ENCODE measurements around the gene NGF.

The NGF gene

GRCh38 chr1:115283681-115284146 is 54.3 kb downstream of the NGF start:
- H3K4me3 ChIP-seq (ENCODE audit: low read depth, low read length): no peak overlapping the region

DNA sequence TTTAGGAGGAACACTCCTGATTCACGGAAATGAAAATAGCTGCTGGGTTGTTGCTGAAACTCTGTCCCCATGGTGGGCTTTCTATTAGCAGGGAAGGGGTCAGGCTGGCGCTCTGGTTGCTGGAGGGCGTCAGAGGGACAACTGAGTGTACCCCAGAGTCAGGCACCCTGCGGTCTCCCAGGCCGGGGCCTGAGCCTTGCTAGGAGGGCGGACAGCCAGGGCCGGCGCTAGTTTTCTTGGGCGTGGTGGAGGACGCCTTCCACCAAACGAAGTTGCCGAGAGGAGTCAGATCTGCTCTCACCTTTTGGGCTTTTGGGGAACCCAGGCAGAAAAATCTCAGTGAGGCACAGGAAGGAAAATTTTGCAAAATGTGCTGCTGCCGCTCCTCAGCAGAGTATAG is 54.8 kb downstream of the NGF start:
- H3K4me3 ChIP-seq (ENCODE audit: low read depth, low read length): no peak overlapping the region

DNA sequence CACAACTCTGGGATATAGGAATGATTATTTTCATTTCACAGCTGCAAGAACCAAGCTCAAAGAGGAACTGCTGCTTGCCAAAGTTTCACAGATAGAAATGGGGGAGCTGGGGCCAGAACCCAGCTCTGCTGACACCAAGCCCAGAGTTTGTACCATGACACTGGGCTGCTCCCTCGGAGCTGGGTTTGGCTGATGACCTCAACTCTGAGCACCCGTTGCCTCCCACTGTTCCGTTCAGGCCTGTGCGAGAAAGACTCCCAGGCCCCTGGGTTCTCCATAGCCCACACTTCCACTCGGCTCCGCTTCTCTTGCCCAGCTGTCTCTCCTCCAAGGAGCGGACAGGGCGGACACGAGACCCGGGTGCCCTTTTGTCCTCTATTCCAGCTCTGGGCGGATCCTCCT is 55.2 kb downstream of the NGF start:
- H3K4me3 ChIP-seq (ENCODE audit: low read depth, low read length): no peak overlapping the region

DNA sequence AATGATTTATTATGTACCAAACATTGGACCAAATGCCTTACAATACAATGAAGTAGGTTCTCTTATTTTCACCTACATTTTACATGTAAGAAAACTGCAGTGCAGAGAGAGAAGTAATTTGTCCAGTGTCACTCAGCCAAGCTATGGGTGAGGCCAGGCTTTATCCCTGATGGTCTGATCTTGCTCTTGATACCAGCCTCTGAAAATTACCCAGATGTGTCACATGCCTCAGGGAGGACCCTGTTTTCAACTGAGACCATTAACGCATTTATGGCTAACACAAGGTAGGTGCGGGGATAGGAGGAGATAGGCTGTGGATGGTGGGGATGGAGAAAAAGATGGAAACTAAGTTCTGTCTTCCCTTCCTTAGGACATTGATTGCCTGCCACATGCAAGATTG is 56.9 kb downstream of the NGF start:
- H3K4me3 ChIP-seq (ENCODE audit: low read depth, low read length): no peak overlapping the region

DNA sequence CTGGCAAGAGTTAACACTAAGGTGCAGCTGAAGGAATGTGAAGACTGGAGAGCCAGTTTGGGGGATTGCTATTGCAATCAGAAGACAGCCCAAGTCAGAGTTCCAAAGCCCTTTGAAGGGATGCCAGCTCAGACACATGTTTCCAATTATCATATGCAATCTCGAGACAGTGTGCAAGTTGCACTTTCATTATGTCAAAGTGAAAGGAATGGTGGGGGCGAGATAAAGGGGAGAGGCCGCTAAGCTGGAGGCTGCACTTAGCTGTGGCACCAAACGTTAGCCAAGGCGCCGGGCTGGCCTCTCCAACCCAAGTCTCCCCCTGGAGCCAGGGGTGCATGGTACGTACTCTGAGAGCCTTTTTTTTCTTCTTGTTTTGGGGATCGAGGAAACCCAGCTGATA is 58.0 kb downstream of the NGF start:
- no peak overlapping the region for H3K4me3 ChIP-seq (ENCODE audit: low read depth, low read length)

- H3K4me3 ChIP-seq (ENCODE audit: low read depth, low read length): no peak overlapping the region
These were observed 59.8 kb downstream of the NGF start for GRCh38 chr1:115278211-115278610.

DNA sequence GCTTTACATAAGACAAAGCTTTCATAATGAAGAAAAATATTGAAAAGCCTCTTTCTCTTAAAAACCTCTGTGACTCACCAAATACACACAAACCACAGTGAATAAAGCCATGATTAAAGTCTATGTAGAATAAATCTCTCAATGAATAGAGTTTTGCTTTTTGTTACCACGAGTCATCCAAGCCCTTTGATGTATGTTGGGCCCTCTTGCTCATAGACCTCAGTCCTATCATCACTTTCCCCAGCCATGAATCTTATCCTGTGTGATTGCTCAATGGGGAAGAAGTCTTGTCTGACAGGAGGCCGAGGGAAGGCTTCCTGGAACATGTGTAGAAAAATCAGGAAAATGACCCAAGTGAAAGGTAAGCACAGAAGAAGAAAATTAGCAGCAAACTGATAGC is 60.8 kb downstream of the NGF start:
- no peak overlapping the region for H3K4me3 ChIP-seq (ENCODE audit: low read depth, low read length)

GRCh38 chr1:115275216-115275615 is 62.8 kb downstream of the NGF start:
- no peak overlapping the region for H3K4me3 ChIP-seq (ENCODE audit: low read depth, low read length)

DNA sequence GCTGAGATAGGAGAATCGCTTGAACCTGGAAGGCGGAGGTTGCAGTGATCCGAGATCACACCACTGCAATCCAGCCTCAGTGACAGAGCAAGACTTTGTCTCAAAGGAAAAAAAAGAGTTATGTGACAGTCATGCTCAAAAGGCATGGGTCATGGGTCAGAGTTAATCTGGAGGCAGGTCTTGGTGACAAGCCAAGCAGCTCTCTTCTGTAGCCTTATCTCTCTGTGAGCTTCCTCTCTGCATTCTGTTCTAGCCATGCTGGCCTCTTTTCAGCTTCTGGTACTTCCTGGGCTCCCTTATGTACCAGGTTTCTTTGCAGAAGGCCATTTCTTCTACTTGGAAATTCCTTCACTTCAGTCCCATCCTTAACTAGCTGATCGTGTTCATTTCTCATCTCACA is 63.6 kb downstream of the NGF start:
- no peak overlapping the region for H3K4me3 ChIP-seq (ENCODE audit: low read depth, low read length)

DNA sequence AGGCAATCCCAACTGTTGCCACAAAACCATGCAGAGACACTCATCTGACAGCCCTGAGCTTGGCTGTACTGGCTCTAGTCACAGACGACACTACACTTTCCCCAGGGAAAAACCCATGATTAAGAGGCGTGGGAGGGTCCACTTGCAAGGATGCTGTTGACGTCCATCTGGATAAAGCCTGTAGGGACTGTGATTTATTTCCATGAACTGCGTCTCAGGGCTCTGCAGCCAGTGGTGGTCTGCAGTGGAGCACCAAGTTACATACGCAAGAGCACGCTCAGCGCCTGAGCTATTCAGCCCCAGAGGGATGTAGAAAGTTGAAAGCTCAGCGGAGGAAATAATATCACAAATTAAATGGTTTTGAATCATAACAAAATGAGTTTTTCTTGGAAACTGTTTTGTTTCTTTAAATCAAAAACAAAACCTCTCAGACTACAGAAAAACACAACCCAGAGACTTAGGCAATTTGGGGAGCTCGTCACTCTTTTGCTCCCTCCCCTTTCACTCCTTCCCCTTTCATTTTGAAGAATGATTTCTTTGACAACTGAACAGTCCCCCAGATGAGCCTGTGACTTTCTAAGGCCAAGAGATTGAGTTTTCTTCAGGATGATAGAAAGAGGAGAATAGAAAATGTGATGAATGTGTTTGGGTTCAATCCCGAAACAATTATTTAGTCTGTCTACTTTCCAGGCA is 71.2 kb downstream of the NGF start:
- no peak overlapping the region for H3K4me3 ChIP-seq (ENCODE audit: low read depth, low read length)

DNA sequence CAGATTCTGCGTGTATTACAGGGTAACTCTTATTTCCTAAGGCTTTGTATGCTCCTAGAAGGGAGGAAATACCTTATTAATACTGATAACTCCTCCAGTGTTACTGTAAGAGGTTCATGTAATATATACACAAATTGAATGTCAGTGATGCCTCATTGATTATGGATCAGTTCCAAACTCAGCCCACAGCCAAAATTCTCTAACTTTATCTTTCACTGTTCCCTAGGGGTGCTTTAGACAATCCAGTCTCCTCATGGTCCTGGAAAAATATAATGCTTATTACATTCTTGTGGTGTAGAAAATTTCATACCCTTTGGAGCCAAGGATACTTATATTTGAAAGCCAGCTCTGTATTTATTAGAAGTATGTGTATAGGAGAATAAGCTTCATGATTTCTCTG is 73.0 kb downstream of the NGF start:
- no peak overlapping the region for H3K4me3 ChIP-seq (ENCODE audit: low read depth, low read length)

- H3K4me3 ChIP-seq (ENCODE audit: low read depth, low read length): no peak overlapping the region
These were observed 75.2 kb downstream of the NGF start for GRCh38 chr1:115262886-115263285.

DNA sequence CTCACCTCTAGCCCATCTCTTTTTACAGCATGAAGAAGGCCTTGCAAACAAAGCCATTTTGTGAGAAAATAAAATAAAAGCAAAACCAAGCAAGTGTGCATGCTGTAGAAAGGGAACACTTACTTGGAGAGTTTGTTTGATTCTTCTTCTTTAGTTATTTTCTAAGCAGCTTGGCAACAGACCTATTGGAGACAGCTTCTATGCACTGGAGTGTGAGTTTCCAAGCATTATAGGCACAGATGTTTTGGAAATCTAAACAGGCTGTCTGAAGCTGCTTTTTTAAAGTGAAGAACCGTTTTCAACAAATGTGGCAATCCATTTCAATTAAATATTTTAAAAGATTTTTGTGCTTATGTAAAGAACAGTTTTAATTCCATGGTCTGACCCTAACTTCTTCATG is 76.6 kb downstream of the NGF start:
- no peak overlapping the region for H3K4me3 ChIP-seq (ENCODE audit: low read depth, low read length)

DNA sequence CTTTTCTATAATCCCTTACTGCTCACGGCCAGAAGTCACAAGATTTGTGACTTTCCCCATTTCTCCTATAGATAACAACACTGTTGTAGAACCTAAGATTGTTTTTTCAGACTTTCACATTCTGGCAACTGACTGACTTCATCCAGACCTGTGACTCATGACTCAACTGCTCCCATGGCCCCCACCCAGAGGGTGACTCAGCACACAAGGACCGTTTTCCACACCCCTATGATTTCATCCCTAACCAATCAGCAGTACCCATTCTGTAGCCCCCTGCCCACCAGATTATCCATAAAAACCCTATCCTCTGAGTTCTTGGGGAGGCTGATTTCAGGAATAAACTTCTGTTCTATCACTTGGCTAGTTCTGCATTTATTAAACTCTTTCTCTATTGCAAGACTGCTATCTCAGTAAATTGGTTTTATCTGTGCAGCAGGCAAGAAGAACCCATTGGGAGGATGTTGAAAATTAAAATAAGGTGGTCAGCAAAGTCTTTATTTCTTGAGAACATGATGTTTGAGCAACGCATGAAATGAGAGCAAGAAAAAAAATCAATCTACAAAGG is 79.7 kb downstream of the NGF start:
- H3K4me3 ChIP-seq (ENCODE audit: low read depth, low read length): no peak overlapping the region

- no peak overlapping the region for H3K4me3 ChIP-seq (ENCODE audit: low read depth, low read length)
These were observed 80.5 kb downstream of the NGF start for GRCh38 chr1:115257591-115257990.

- no peak overlapping the region for H3K4me3 ChIP-seq (ENCODE audit: low read depth, low read length)
These were observed 82.9 kb downstream of the NGF start for GRCh38 chr1:115255154-115255553.

DNA sequence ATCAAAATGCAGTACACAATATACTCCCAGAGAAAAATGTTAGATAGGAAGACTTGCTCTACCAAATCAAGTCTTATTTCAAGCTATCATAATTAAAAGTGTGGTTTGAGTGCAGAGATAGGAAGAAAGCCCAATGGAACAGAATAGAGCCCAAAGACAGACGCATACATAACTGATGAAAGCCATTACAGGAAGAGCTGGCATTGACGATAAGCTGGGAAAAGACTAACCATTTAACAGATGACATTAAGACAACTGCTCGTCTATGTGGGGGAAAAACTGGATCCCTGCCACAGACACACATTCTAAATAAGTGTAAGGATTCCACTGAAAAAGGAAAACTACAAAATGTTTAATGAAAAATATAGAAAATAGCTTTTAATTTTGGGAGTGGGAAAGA is 85.5 kb downstream of the NGF start:
- H3K4me3 ChIP-seq (ENCODE audit: low read depth, low read length): no peak overlapping the region

DNA sequence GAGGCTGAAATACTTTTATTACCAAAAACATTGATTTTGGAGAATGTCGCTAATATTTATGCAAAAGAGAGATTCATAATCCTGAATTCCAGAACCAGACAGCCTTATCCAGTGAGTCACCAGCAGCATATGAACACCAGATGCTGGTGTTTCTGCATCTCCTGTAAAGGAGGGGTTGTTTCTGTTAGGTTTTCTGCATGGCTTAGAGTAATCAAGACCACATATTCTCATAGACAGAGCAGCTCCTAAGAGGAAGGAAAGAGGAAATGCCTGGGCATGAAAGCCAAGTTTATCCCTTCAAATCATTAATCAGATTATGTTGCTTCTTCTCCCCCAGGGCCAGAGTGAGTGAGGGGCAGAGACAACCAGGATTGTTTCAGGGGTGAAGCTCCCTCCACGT is 86.2 kb downstream of the NGF start:
- no peak overlapping the region for H3K4me3 ChIP-seq (ENCODE audit: low read depth, low read length)

DNA sequence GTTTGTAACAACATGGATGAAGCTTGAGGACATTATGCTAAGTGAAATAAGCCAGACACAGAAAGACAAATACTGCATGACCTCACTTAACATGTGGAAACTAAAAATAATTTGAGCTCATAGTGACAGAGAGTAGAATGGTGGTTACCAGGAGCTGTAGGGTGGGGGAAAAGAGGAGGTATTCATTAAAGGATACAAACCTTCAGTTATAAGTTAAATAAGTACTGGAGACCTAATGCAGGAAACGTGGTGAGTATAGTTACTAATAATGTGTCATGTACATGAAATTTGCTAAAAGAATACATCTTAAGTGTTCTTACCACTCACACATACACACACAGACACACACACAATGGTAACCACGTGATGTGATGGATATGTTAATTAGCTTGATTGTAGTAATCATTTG is 86.7 kb downstream of the NGF start:
- no peak overlapping the region for H3K4me3 ChIP-seq (ENCODE audit: low read depth, low read length)

- H3K4me3 ChIP-seq (ENCODE audit: low read depth, low read length): no peak overlapping the region
These were observed 91.5 kb downstream of the NGF start for GRCh38 chr1:115246526-115246925.

GRCh38 chr1:115245227-115245626 is 92.8 kb downstream of the NGF start:
- H3K4me3 ChIP-seq (ENCODE audit: low read depth, low read length): no peak overlapping the region

DNA sequence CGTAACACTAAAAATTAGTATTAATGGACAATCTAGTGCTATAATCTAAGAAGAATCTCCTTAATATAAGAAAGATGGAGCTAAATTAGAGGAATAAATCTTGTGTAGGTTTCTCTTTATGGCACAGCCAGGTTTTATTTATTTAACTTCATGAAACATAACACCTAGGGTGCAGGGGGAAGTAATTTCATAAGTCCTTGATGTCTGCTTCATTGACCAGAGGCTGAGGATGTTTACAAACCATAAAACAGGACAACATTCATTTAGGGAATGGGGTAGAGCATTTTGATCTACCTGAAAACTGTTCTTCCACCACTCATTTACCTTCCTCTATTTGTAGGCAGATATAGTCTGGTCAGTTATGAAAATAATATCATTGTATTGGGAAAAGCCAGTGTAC is 95.5 kb downstream of the NGF start:
- no peak overlapping the region for H3K4me3 ChIP-seq (ENCODE audit: low read depth, low read length)

GRCh38 chr1:115241309-115241708 is 96.7 kb downstream of the NGF start:
- H3K4me3 ChIP-seq (ENCODE audit: low read depth, low read length): no peak overlapping the region
